ENCODE results near the gene IGFBP7.

Gene IGFBP7

GRCh38 chr4:56986952-56987351 lies 123.2 kb downstream of the IGFBP7 start:
- TF ChIP-seq CTCF (conservative IDR thresholded peaks at IDR 0.05; ENCODE audit: low read depth, low read length) = no peak
- peaks cover 18% of the 10 kb centered on the region; the same call in 1 of the 2 replicates for H4K20me1 ChIP-seq (ENCODE audit: insufficient read depth)
- no peak overlapping the region for H3K27ac ChIP-seq
- H3K79me2 ChIP-seq (ENCODE audit: insufficient read depth, low read depth) = peaks cover 91% of the 10 kb centered on the region
- H3K9ac ChIP-seq = no peak overlapping the region
- no peak overlapping the region for H2AFZ ChIP-seq (ENCODE audit: low read depth)
- peaks cover 22% of the 10 kb centered on the region for H3K4me1 ChIP-seq (ENCODE audit: low read depth, poor library complexity, severe bottlenecking)
- H3K4me2 ChIP-seq = no peak overlapping the region
- H3K36me3 ChIP-seq (ENCODE audit: insufficient read depth) = peaks cover 12% of the 10 kb centered on the region; the same call in 1 of the 2 replicates
- H3K4me3 ChIP-seq (IDR thresholded peaks at IDR 0.05; ENCODE audit: insufficient read depth, low read depth, low read length) = no peak overlapping the region
- no peaks in the 10 kb centered on the region for H3K27me3 ChIP-seq (ENCODE audit: insufficient read depth, low read depth)

GRCh38 chr4:56986192-56986591 lies 124.0 kb downstream of the IGFBP7 start:
- no peak for TF ChIP-seq CTCF (conservative IDR thresholded peaks at IDR 0.05; ENCODE audit: low read depth, low read length)
- Histone ChIP-seq H3K4me2 (no peak overlapping the region), H3K4me3 (IDR thresholded peaks at IDR 0.05; ENCODE audit: insufficient read depth, low read depth, low read length) (no peak overlapping the region), H3K79me2 (ENCODE audit: insufficient read depth, low read depth) (peaks cover 91% of the 10 kb centered on the region), H3K27me3 (ENCODE audit: insufficient read depth, low read depth) (no peaks in the 10 kb centered on the region), H2AFZ (ENCODE audit: low read depth) (no peak overlapping the region), H3K9ac (no peak overlapping the region), H4K20me1 (ENCODE audit: insufficient read depth) (peaks cover 26% of the 10 kb centered on the region; the same call in 1 of the 2 replicates), H3K36me3 (ENCODE audit: insufficient read depth) (peaks cover 8% of the 10 kb centered on the region; the same call in 1 of the 2 replicates), H3K27ac (no peak overlapping the region), H3K4me1 (ENCODE audit: low read depth, poor library complexity, severe bottlenecking) (peaks cover 27% of the 10 kb centered on the region)

- peaks cover 5% of the 10 kb centered on the region; the same call in 1 of the 2 replicates for H3K36me3 ChIP-seq (ENCODE audit: insufficient read depth)
- peak overlapping the region; percentile 68; the same call in 1 of the 2 replicates for H3K4me2 ChIP-seq
- no peaks in the 10 kb centered on the region for H3K27me3 ChIP-seq (ENCODE audit: insufficient read depth, low read depth)
- H3K4me3 ChIP-seq (IDR thresholded peaks at IDR 0.05; ENCODE audit: insufficient read depth, low read depth, low read length) = no peak overlapping the region
- TF ChIP-seq CTCF (conservative IDR thresholded peaks at IDR 0.05; ENCODE audit: low read depth, low read length) = no peak
- H3K9ac ChIP-seq = no peak overlapping the region
- H3K27ac ChIP-seq = no peak overlapping the region
- no peak overlapping the region for H2AFZ ChIP-seq (ENCODE audit: low read depth)
- H3K4me1 ChIP-seq (ENCODE audit: low read depth, poor library complexity, severe bottlenecking) = peaks cover 35% of the 10 kb centered on the region
- peaks cover 88% of the 10 kb centered on the region for H3K79me2 ChIP-seq (ENCODE audit: insufficient read depth, low read depth)
- H4K20me1 ChIP-seq (ENCODE audit: insufficient read depth) = peaks cover 30% of the 10 kb centered on the region; the same call in 1 of the 2 replicates
These were observed 128.4 kb downstream of the IGFBP7 start for GRCh38 chr4:56981795-56982201.
